HG03159 (cell line): Measurements from ENCODE around the gene EPHA2.

Source experiments
- ATAC-seq: cut with Tn5 transposase; IDR thresholded peaks from one replicate; pipeline ENCODE4 v1.9.1; 2021; ENCODE audit warnings: mild to moderate bottlenecking, moderate library complexity; ENCODE audit not compliant: unreplicated experiment

The EPHA2 gene

GRCh38 chr1:16099412-16099811 is 56.5 kb downstream of the EPHA2 start:
- no peak for ATAC-seq

GRCh38 chr1:16095447-16095846 is 60.4 kb downstream of the EPHA2 start:
- no peak for ATAC-seq

- ATAC-seq = no peak
These were observed 61.3 kb downstream of the EPHA2 start for GRCh38 chr1:16094453-16095158.

GRCh38 chr1:16093611-16094010 is 62.3 kb downstream of the EPHA2 start:
- ATAC-seq = no peak

- ATAC-seq = no peak
These were observed 62.9 kb downstream of the EPHA2 start for GRCh38 chr1:16092923-16093511.

GRCh38 chr1:16092097-16092922 is 63.6 kb downstream of the EPHA2 start:
- no peak for ATAC-seq

- ATAC-seq = no peak
These were observed 64.6 kb downstream of the EPHA2 start for GRCh38 chr1:16091296-16091695.

- ATAC-seq = no peak
These were observed 65.6 kb downstream of the EPHA2 start for GRCh38 chr1:16090076-16090826.

- no peak for ATAC-seq
These were observed 66.9 kb downstream of the EPHA2 start for GRCh38 chr1:16088996-16089395.

- no peak for ATAC-seq
These were observed 67.4 kb downstream of the EPHA2 start for GRCh38 chr1:16088351-16088911.

- ATAC-seq = no peak
These were observed 68.1 kb downstream of the EPHA2 start for GRCh38 chr1:16087733-16088132.

GRCh38 chr1:16085522-16085921 is 70.3 kb downstream of the EPHA2 start:
- ATAC-seq = no peak

GRCh38 chr1:16083486-16083885 is 72.4 kb downstream of the EPHA2 start:
- no peak for ATAC-seq

GRCh38 chr1:16082283-16083038 is 73.4 kb downstream of the EPHA2 start:
- ATAC-seq = no peak

- ATAC-seq = no peak
These were observed 74.2 kb downstream of the EPHA2 start for GRCh38 chr1:16081636-16082035.

- ATAC-seq = no peak
These were observed 75.3 kb downstream of the EPHA2 start for GRCh38 chr1:16080422-16081150.

GRCh38 chr1:16078925-16079656 is 76.8 kb downstream of the EPHA2 start:
- ATAC-seq = peak; percentile 61

- no peak for ATAC-seq
These were observed 78.2 kb downstream of the EPHA2 start for GRCh38 chr1:16077406-16078245.
